HG02840 (cell line): Measurements from ENCODE around the gene RHOB.

Source experiments
- ATAC-seq: cut with Tn5 transposase; IDR thresholded peaks from one replicate; pipeline ENCODE4 v1.9.1; 2021; ENCODE audit warnings: mild to moderate bottlenecking, moderate library complexity, moderate number of reproducible peaks; ENCODE audit not compliant: unreplicated experiment, low FRiP score

RHOB gene

DNA sequence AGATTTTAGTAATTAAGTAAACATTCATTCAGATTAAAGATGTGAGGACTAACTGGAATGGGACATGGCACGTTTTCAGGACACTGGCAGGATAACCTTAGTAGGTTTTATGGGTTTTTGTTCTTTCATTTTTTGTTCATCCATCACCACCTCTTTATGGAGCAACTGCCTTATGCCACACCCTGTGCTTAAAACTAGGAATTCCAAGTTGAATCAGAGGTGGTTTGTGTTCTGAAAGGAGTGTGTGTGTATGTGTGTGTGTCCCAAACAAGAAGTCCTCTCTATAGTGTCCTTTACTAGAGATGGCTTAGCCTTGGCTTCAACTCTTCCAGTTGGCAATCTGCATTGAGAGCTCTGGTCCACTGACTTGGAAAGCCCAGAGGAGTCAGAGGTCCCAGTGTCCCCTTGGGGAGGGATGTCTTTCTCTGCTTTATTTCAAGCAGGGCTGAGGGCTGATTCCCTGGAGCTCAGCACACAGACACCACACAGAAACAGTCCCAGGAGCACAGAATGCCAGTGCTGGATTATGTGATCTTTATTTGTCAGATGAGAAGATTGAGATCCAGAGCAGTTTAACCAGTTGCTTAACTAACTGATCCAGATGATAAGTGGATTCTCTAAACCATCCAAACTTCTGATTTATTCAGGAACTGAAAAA lies 25.2 kb downstream of the RHOB start:
- ATAC-seq: no peak

DNA sequence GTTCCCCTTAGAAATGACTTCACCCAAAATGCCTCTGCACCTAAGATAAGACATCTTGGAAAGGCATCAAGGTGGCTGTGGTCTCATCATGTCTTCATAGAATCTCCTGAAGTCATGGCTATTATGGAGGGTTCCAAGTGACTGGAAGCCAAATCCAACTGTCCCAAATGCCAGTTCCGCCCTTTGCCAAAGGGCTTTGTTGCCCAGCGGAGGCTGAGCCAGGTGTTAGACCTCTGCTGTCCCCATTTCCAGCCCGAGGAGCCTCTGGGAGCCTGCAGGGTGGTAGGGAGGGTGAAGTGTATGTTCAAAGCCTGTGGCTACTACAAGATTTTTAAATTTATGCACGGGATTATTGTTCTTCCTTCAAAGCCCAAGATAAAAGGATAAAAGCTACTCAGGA lies 25.7 kb downstream of the RHOB start:
- ATAC-seq: no peak

DNA sequence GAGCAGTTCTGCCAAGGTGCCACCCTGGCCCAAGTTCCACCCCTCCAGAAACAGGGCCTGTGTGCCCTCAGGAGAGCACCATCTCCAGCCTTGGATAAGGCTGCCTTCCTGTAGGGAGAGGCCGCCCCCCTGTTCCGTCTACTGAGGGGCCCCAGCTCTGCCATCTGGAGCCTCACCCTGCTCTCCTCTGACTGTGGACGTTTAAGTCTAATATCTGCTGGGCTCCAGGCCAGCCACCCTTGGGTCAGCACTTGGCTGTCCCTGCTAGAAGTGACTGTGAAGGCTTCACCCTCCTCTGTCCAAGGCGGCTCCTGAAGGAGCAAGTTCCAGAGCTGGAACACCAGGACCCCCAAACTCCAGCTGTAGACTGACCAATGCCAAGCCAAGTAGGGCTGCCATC lies 26.3 kb downstream of the RHOB start:
- no peak for ATAC-seq

DNA sequence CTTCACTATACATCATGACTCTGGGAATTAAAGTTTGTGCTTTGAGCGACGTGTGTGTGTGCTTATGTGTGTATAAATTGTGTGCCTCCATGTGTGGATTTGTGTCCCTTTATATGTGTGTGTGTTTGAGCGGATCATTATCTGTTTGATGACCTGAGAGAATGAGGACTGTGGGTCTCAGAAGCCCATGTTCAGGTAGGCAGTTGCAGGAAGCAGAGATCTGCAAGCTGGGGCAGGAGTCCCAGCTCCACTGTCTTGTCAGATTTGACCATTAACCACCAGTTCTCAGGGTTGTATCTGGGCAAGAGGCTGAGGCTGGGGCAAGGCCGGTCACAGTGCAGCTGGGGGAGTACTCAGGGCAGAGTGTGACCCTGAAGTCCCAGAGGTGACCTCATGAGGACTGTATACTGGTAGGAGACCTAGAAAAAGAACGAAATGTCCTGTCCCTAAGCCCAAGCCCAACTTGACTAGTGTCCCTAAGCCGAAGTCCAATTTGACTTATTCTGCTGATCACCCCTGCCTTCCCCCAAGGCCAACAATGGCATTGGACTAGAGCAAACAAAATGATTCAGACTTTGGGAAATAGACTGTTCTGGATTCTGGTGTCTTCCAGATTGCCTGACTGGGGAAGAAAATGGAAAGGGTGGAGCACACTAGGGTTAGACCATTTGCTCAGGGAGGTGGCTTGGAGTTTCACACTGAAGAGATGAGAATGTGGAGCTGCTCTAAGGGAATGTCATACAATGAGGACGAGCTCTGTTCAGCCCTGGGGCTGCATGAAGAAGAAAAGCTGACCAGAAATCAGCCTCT lies 28.1 kb downstream of the RHOB start:
- ATAC-seq: no peak

DNA sequence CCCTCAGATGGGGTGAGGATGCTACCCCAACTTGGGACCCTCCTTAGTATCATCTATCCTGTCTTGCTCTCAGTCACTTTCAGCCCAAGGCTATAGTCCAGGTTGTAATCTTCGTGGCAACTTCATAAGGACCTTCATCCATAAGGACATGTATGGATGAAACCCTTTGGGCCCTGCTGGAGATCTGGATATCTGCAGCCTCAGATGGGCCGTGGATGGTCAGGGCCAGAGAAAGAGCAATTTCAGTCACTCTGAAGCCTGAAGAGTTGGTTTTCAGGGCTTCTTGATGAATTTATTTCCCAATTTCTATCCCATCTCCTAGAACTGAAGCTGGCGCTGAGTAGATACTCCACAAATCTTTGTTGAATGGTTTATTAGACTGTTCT lies 28.7 kb downstream of the RHOB start:
- no peak for ATAC-seq

DNA sequence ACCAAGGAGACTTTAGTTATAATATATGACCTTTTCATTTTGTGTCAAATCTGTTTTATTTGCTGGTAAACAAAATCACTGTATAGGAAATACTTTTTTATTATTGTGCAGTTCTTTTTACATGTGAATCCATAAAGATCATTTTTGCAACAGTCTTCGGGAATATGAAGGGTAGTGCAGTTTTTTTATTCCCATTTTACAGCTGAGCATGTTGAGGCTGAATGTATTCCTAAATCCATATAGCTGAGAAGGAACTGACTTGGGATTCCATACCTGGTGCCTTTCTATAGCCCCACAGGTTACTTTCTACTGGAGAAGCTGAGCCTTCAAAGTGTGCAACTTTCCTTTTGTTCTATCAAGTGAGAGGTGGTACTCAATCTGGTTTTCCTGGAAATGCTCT lies 29.6 kb downstream of the RHOB start:
- ATAC-seq: no peak

DNA sequence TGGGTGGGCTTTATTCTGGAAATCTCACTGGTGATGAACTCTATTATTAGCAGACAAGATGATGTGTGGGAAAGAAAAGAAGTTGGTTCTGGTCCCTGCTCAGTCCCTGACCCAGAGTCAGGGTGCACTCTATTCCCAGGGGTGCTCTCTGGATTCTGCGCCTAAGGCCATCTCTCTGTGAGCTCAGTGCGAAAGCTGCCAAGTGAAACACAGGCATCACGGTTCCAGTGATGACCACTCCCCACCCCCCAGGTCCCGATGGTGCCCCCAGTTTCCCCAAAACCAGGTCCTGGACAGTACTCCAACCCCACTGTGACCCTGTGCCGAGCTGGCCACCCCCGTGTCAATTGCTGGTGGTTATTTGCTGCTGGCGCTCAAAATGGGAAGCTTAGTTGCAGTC lies 30.1 kb downstream of the RHOB start:
- ATAC-seq: no peak

DNA sequence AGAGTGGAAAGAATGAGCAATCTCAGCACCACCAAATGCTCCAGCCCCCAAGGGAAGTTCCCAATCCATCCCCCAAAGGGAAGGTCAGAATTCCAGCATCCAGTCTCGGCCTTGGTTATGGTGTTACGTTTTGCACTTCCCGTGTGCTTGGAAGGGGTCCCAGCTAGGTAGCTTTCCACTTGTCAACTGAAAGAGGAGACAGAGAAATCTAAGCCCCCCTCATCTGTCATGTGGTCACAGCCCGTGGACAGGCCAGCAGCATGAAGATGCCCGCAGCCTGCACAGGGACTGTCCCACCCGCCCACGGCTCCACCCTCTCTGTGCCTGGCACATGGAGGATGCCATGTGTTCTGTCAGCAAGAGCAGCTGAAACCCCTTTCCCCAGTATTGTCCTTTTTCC lies 32.1 kb downstream of the RHOB start:
- ATAC-seq: no peak

DNA sequence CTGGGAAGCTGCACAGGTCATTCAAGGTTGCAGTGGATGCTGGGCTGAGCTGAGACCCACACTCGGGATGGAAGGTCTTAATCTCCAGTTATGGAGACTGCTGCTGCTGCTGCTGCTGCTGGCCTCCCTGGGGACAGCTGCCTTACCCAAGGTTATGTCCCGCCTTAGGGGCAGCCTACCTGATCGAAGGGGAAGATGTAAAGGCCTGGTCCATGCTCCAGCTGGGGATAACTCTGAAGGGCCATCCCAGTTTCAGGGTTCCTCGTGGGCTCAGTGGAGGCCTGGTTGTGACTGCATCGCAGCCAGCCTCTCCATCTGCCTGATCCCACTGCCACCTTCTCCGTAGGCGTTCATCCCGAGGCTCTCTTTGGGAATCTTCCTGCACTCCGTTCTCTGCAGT lies 33.0 kb downstream of the RHOB start:
- no peak for ATAC-seq

DNA sequence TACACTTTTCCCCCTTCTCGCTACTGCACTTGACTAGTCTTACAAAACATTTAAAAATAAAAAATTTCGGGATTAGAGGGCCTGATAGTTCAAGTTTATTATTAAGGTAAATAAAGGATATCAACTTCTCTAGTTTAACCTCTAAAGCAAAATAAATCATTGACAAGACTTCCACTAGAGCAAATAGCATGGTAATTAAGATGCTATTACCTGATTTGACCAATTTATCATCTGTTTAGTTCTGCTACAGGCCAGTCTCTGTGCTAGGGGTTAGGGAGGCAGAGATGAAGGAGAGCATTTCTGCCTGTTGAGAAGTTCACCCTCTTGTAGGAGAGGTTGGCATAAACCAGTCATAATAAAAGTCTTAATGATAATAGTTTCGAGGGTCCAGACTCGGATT lies 34.0 kb downstream of the RHOB start:
- no peak for ATAC-seq

DNA sequence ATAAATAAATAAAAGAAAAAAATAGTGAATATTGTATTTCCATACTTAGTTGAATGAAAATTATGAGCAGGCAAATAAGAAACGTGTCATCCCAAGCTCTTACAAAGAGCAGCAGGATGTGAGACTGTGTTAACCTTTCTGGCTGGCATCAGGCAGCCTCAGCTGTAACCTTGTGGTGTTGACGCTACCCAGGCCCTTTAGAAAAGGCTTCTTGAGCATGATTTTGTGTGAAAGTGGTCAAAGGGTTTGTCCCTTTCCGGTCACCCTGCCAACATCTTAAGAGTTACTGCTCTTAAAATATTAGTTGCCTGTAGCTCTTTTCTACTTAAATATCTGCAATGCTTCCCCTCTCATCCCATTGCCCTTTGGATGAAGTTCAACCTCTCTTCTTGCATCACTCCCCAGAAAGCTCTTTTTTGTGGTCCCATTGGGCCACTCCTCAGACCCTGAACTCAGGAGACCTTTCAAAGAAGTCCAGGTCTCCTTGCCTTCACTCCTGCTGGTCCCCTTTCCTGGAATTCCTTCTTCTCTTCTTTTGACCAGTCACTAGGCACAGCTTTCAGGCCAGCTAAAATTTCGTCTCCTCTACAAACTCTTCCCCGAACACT lies 35.0 kb downstream of the RHOB start:
- no peak for ATAC-seq

DNA sequence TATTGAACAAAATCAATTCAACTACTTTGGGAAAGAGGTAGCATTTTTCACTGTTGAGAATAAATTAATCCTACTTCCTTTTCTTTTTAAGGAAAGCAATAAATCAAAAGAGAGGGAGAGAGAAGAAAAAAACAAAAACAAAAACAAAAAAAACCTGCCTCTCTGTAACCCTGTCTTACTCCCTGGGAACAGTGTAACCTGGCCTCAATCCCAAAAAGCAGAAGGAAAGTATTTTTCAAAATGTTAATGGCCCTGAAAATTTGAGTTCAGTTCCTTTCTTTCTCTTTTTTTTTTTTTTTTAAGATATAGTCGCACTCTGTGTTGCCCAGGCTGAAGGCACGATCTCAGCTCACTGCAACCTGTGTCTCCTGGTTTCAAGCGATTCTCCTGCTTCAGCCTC lies 35.9 kb downstream of the RHOB start:
- ATAC-seq: no peak

DNA sequence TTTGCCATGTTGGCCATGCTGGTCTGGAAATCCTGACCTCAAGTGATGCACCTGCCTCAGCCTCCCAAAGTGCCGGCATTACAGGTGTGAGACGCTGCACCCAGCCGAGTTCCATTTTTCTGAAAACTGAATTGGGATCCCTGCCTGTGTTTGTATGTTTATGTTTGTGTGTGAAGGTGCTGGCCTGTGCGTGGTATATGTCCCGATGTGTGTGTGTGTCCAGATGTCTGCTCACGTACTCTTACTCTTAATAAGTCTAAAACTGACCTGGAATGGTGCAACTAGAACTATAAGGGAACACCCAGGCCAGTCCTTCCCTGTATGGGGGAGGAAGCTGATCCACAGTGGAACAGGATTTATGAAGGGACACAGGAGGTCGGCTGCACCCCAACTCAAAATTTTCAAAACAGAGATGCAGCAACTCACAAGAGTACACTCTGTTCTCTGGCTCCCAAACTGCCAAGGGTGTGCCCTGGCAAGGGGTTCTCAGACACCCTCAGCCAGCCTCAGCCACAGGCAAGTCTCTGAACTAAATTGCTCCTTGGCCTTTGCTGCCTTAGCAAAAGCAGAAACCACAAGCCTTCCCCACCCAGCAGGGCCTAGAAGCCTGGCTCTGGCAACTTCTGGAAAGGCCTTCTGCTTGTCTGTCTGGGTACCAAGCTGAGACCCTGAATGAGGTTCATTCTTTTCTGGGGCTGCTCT lies 36.5 kb downstream of the RHOB start:
- ATAC-seq: no peak

DNA sequence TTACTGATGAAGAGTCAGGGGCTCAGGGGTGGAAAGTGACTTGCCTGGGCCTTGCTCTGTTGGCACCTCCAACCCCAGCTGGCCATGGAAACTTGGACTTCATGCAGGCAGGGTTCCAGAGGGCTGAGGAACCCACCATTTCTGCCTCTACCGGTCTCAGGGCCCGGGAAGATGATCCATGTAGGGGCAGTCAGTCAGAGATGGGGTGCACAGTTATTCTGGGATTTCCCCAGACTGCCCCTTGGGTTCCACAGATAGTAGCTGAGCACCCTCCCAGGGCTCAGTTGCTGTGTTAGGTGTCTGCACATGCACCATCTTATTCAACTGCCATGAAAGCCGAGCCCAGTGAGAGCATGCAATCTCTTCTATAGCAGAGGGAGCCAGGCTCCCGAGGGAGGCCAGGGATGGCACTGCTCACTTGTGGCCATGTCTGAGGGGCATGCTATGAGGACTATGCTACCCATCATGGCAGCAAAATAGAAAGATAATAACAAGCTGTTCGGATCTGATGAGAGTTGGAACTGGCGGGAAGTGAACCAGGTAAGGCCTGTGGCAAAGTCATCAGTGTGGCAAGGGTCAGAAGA lies 37.3 kb downstream of the RHOB start:
- ATAC-seq: no peak

DNA sequence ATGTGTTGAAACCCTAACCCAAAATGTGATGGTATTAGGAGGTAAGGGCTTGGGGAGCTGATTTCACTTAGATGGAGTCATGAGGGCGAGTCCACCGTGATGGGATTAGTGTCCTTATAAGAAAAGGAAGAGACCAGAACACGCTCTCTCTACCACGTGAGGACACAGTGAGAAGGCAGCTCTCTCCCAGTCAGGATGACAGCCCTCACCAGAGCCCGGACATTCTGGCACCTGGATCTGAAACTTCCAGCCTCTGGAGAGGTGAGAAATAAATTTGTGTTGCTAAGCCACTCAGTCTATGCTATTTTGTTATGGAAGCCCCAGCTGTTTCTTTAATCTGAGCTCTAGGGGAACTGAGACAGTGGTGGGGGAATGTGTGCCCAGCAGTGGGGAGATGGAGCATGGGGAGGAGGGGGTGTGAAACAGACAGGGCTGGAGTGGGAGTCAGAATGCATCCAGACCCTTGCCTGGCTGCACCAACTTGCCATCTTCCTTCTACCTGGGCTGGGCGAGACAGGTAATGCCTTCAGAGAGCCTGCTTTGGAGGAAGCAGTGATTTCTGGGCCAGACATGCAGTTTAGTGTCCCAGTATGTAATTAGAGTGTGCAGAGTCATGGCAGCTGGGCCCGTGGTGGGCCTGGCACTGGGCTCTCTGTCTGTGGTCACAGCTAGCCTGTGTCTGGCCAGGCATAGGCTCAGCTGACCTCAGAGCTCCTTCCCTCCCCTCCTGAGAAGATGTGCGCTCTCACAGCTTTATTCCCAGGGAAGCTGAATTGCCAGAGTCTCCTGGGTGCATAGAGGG lies 38.1 kb downstream of the RHOB start:
- ATAC-seq: no peak

DNA sequence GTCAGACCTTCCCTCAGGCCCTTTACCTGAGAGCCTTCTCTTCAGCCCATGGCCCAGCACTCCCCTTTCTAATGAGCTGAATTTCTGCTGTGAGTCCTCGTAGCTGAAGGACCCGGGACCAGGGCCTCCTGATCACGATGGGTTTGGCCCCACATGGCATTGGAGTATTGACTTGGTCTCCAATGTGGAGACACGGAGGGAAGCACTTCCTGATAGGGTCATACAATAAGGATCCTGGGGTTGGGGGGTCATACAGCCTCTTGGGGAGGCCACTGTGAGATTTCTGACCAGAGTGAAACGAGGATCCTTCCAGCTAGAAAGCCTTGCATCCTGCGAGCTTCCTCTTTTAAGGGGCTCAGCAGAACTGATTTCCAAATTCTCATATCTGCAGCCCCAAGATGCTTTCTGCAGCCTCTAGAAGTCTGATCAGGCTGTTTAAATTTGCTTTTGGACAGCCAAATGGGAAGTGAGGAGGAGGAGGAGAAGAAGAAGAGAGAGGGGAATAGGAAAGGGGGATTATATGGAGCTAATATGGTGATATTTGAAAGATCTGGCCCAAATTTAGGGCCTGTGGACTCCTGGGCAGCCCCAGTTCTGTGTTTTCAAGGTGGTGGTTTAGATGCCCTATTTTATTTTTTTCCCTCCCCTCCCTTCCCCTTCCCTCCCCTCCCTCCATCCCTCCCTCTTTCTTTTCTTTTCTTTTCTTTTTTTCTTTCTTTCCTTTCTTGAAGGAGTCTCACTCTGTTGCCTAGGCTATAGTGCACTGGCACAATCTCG lies 38.9 kb downstream of the RHOB start:
- no peak for ATAC-seq

DNA sequence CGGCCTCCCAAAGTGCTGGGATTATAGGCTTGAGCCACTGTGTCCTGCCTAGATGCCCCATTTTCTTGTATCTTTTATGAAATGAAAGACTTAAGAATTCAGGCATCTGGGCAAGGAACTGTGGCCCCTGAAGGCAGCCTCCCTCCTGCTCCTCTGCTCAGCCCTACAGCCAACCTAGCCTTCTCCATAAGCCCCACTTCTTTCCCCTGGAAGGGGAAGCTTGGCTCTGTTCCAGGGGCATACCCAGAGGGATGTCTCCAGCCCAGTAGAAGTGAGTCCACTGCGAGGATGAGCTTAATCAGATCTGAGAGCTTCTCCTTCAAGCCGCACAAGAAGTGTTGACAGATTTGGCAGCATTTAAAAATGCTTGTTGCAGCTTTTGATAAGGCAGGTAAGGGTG lies 39.7 kb downstream of the RHOB start:
- ATAC-seq: no peak

DNA sequence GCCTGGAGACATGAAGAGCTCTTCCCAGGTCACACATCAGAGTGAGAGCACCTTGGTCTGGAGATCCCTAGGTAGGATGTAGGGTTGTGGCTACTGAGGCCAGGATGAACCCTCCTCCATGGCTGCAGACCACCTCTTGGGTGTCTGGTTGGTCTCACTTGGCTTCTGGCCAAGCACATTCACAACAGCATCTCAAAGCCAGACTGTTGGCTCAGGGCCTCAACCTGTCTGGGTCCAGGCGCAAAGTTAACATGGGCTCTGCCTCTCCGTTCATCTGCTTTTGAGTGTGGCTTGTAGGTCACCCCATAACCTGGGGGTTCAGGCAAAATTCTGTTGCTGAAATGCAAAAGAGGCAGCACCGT lies 40.1 kb downstream of the RHOB start:
- no peak for ATAC-seq

DNA sequence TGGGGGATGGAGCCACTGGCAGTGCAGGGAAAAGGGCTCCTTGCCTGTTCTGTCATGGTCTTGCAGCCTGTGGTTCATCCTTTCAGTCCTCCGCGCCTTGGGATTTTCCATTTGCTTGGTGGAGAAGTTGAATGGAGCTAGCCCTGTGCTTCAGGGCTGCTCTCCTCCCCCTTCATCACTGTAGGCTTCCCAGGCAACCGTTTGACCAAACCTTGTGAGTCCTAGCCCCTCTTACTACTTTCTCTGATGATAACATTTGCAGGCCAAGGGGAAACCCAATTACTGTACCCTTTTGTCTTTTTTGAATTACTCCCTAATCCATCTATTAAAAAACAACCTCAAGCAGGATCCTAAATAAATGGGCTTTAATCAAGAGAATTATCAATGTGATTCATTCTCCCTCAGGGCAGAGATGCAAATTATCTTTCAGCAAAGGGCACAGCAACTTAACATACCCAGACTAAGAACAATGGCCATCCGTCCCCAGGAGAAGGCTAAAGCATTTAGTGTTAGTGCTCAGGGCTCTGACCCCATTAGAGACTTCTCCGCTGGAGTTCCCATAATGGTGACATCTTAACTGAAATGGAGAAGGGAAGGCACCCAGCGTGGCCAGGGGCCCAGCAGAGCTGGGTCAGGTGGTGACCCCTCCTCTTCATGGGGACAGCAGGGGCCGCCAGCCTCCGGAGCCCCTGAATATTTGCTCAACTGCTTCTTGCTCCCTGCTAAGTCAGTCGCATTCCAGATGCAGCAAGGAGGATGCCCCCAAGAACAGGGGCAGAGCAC lies 40.7 kb downstream of the RHOB start:
- ATAC-seq: no peak
